Measurements from ENCODE around the gene A2M.

- no peak for TF ChIP-seq CTCF (IDR thresholded peaks at IDR 0.05; ENCODE audit: poor library complexity)
- no peak for TF ChIP-seq EZH2 (IDR thresholded peaks at IDR 0.05; ENCODE audit: borderline replicate concordance)
- TF ChIP-seq EZH2phosphoT487 (IDR thresholded peaks at IDR 0.05; ENCODE audit: low read depth, severe bottlenecking, unreplicated experiment), result no peak
Measured at GRCh38 chr12:9143929-9144729, 28.4 kb upstream of the A2M start.
